ENCODE results near the gene RANBP3.
"Not testable (repeated sequence)": the region's sequence is repeated elsewhere in the genome, so short reads cannot be mapped to it uniquely, and the experiment has no call there.

Gene RANBP3

DNA sequence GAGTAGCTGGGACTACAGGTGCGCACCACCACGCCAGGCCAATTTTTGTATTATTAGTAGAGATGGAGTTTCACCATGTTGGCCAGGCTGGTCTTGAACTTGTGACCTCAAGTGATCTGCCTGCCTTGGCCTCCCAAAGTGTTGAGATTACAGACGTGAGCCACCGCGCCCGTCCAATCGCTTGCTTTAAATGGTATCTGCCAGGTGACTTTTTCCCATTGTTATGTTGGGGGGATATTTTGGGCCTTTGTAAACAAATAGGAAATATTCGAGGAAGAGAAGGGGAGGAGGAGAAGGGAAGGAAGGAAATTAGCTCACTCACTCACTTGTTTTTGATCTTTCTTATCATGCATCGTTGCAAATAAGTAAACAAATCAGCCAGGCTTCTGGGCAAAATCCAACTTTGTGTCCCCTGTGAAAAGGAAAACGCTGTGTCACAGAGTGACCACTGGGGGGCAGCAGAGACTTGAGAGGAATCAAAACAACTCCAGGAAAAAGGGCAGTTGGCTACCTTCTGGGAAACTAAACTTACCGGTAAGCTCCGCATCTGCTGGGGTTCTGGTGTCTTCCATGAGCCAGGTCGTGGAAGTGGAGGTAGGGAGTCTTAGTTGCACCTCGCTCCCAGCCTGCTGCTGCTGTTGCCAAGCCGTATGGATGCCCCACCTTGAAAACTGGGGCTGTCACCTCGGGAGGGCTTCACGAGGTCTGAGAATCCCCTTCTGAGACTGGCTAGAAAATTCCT is 9.3 kb upstream of the RANBP3 start:
- DNase-seq (ENCODE audit: low spot score) (peak; percentile 62), FAIRE-seq (no peak)

DNA sequence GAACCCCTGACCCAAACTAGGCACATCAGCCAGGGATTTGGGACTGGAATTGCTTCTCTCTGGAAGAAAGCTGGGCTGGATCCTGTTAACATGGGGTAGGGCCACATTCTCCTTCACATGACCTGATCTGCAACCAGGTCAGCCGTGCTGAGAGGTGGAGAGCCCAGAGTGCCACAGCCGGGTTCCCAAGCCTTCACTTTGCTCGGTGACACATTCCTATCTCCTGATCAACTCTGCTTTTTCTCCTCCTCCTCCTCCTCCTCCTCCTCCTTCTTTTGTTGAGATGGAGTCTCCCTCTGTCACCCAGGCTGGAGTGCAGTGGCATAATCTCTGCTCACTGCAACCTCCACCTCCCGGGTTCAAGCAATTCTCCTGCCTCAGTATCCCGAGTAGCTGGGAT is 7.9 kb upstream of the RANBP3 start:
- DNase-seq (ENCODE audit: low spot score); FAIRE-seq: not testable (repeated sequence)

DNA sequence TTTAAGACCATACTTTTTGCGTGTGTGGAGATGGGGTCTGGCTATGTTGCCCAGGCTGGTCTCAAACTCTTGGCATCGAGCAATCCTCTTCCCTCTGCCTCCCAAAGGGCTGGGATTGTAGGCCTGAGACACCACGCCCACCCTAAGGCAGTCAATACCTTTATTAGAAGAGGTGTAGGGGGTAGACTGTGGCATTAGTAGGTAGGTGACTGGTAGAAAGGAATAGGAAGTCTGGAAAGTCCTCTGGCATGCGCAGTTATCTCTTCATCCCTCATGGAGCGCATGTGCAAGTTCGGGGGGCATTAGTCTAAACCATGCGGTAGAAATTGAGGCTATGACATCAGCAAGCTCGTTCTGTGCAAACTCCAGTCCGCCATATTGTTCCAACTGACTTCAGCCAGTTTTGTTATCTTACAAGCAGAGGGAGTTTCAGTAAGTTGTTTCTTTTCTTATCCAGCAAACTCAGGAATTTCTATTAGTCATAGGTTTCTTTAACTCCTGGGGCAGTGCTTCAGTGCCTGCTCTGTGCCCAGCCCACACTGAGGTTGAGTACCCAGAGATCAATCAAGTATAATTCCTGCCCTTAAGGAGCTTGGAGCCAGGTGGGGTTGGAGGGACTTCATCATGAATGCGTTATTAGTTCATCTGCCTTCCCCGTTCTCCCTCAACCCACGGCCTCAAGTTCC is 7.3 kb upstream of the RANBP3 start:
- peak; percentile 16 for DNase-seq (ENCODE audit: low spot score)
- FAIRE-seq: no peak

DNA sequence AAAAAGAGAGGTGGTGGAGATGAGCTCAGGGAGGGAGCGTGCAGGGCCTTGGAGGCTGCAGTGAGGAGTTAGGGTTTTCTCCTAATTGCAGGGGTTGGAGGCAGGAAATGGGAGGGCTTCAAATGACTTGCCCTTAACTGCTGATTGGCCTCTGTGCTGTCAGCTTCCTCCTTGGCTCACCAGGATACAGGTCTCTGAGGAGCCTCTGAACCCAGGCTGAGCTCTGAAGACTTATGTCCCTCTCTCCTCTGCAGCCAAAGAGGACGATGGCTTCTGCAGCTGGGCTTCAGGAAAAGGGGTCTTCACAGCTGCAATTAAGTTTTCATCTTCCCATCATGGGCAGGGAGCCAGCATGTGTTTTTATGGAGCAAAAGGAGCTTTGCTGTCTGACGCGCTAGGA is 6.7 kb upstream of the RANBP3 start:
- no peak for FAIRE-seq
- no peak for DNase-seq (ENCODE audit: low spot score)

DNA sequence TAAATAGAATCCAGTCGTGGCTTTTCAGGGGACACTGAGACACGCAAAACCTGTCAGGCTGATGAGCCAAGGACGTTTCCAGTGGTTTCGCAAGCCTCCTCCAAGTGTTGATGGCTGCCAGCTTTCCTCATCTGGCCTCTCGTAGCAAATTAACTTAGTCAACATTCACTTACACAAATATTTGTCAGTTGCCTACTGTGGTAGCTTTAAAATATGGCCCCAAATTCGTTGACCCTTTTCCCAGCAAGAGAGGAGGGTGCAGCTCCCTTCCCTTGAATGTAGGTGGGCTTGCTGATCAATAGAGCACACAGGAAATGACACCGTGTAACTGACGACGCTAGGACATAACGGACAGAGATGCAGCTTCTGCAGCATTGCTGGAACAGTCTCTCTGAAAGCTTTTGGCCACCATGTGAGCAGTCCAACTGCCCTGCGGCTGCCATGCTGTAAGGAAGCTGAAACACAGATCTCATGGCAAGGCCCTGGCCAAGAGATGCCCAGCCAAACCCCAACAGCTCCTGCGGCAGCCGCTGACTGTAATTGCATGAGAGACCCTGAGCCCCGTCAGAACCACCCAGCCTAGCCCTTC is 5.5 kb upstream of the RANBP3 start:
- DNase-seq (ENCODE audit: low spot score): no peak
- no peak for FAIRE-seq

DNA sequence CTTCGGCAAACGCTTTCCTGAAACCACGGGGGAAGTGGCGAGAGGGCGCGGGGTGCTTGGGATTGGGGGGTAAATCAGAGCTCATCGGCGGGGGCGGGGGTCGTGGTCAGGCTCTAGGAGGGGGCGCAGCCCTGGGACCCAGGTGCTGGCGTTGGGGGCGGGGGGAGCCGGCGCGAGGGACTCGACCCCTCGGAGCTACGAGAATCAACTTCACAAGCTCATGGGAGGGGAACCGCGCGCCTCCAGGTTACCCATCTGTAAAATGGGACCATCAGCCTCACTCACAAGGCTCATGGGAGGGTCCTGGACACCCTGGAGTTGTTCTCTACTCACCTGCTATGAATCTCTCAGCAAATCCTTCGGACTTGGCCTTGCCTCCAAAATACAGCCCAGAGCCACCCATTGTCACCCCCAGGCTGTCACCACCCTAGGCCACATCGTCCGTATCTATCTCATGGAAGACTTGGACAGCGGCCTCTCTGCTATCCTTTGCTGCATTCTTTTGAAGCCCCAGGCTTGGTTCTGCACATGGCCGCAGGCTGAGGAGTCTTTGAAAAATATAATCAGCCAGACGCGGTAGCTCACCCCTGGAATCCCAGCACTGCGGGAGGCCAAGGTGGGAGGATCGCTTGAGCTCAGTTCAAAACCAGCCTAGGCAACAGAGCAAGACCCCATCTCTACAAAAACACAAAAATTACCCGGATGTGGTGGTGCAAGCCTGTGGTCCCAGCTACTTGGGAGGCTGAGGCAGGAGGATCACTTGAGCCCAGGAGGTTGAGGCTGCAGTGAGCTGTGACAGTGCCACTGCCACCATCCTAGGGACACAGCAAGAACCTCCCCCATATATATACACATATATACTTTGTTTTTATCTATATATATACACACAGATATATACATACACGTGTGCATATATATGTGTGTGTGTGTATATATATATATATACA is 939 bp upstream of the RANBP3 start:
- DNase-seq (ENCODE audit: low spot score) (no peak), FAIRE-seq (no peak)

DNA sequence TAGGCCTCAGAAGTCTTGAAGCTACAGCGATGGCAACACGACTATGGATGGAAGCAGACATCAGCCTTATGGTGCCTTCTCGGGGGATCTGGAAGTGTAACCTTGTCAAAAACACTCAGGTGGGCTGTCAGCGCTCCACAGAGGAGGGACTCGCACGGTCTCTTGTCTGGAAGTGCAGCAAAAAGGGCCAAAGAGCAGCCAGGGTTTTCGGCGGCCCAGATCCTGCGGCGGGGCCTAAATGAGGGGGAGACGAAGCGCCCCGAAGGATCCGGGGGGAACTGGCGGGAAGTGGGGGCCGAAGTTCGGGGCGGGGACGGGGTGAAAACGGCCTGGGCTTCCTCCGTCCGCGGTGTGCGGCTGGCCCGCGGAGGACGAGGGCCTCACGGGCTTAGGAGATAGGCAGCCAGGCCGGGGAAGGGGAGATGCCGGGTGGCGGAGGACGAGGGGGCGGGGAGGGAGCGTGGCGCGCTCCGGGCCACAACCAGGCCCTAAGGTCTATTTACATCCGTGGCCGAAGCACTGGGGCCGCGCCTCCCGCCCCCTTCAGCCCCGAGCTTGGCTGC is 637 bp downstream of the RANBP3 start:
- DNase-seq (ENCODE audit: low spot score) (no peak), FAIRE-seq (no peak)

DNA sequence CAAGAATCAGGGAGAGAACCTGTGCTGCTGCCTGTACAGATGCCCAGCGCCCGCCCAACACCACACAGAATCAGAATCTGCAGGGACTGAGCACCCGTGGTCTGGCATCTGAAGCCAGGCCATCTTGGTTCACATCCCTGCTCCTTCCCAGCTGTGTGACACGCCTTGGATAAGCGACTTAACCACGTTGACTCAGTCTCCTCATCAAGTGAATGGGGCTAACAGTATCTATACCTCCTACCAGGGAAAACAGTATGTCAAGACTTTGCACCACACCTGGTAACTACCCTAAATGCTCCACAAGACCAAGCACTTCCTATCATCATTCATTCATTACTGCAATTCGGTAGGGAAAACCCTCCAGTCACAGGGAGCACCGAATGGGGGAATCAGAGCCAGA is 1.2 kb downstream of the RANBP3 start:
- DNase-seq (ENCODE audit: low spot score) (no peak), FAIRE-seq (no peak)

DNA sequence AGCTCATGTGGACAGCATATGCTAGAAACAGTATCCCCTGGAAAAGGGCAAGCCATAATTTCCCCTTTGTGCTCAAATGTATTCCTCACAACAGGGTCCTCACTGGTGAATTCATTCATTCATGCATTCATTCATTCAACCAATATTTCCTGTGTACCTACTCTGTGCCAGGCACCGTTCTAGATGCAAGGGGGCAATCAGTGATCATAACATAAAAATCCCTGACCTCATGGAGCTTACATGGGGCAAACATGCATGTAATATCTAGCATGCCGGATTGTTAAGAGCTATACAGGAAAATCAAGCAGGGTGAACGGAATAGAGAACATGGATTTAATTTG is 2.6 kb downstream of the RANBP3 start:
- FAIRE-seq: no peak

DNA sequence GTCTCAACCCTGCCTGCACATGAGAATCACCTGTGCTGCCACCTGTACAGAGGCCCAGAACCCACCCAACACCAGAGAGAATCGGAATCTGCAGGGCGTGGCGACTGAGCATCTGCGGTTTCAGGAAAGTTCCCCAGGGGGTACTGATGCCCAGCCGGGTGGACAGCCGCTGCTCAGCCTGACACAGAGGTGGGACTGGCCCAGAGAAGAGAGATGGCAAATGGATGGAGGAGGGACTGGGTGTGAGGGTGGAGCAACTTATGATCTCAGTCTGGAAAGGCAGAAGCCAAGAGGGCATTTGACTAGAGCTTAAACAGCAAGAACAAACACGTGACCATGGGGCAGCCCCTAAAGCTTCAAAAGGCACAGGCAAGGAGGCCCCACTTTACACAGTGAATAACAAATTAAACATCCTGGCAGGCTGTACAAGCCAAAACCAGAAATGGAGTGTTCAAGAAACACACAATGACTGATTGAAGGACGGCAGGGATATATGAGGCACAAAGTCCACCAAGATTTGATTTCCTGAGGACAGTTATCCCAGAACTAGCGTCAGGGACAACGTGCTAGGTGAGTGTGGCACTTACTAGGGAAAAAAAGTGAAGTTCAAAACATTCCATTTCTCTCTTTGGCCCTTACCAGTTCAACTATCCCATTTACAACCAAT is 3.1 kb downstream of the RANBP3 start:
- no peak for DNase-seq (ENCODE audit: low spot score)
- no peak for FAIRE-seq

More for the DNA sequence above, 2.6 kb downstream of the RANBP3 start:
- DNase-seq (ENCODE audit: low spot score): no peak

DNA sequence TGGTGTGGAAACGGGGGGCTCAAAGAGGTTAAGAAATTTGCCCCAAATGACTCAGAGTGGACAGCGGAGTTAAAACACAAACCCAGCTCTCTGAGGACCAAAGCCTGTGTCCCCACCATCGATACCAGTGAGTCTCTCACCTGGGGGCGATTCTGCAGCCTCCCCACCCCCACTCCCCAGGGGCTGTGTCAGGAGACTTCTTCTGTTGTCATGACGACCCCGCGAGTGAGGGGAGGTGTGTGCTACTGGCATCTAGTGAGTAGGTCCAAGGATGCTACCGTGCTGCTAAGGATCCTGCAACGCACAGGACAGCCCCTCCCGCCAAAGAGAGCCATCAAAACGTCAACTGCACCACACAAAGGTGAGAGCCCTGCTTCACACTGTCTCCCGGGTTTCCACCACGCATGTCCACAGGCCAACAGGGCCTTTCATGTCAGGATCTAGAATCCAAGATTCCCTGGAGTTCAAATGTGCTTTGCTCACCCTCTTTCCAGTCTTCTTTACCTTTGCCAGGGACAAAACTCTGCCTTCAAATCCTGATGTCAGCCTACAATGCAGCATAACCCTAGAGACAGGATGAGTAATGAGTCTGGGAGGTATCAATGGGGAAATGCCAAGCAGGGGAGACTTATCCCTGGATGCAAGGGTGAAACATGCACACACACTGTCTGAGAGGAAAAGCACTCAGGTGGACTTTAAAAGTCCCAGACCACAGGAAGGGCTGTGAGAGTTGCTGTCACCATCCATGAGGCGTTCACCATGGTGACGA is 3.9 kb downstream of the RANBP3 start:
- no peak for DNase-seq (ENCODE audit: low spot score)
- no peak for FAIRE-seq

DNA sequence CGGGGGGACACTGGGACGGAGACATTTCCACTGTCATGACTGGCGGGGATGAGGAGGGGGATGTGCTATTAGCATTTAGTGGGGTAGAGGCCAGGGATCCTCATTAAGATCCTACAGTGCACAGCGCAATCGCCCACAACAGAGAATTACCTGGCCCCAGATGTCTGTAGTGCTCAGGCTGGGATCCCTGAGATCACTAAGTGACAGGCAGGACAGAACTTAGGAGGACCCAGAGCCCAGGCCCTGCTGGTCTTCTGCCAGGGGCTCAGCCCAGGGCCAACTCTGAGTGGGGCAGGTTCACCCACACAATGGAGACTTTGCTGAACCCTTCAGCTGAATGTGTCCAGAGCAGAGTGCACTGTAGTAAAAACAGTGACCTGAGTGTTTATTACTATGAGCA is 4.6 kb downstream of the RANBP3 start:
- DNase-seq (ENCODE audit: low spot score) (no peak), FAIRE-seq (no peak)

DNA sequence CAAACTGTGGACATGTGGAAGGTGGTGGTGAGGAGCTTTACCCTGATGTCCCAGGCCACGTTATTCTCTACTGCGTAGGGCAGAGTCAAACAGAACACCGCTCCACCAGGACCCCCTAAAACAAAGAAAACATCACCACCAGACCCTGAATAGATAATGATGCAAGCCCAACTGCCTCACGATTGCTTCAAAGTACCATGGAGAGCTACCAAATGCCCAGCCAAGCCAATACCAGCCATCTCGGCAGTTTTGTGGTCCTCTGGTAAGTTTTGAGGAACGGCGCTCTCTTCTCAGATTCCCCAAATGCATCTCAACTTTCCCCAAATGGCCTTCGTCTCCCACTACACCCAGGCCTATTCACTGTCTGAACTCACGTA is 5.6 kb downstream of the RANBP3 start:
- FAIRE-seq (no peak), DNase-seq (ENCODE audit: low spot score) (no peak)

DNA sequence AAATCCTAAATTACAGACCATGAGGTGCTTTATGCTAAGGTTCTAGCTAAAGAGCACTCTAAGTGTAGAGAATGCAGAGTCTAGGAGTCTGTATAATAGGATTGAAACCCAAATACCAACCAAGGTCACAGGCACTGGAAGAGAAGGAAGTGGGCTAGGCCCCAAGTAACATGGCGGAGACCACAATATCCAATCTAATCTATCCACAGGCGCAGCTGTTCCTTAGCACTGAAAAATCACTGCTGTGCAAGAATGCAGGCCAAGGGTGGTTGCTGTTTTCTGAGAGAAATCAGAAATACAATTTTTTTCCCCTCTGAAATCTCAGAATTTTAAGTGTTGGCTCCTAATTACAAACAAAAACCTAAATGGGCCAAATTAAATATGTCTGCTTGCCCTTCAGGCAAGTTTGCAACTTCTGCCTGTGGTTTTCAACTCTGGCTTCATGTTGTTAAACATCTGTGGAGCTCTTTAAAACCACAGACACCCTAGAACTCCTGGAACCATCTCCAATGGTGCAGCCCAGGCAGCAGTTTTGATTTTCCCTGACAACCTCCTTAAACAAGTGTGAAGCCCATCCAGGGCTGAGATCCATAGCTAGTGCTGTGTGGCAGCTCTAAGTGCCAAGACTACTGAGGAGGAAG is 6.1 kb downstream of the RANBP3 start:
- FAIRE-seq (no peak), DNase-seq (ENCODE audit: low spot score) (no peak)

DNA sequence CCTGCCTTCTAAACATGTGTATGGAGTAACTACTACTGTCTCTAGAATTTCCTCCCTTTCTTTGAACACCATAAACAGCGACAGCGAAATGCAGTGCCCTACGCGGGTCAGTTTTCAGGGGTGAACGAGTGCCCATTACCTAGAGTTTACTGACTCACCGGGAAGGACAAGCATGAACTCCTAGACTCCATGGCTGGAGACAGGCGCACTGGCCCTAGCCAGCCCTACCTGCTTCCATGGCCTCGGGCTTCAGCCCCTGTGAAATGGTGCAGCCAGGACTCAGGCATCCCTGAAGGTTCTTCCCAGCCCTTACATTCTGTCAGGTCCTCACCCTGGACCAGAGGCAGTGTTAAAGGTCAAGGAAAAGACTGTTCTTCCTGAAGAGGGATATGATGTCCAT is 8.5 kb downstream of the RANBP3 start:
- no peak for FAIRE-seq
- DNase-seq (ENCODE audit: low spot score): no peak

DNA sequence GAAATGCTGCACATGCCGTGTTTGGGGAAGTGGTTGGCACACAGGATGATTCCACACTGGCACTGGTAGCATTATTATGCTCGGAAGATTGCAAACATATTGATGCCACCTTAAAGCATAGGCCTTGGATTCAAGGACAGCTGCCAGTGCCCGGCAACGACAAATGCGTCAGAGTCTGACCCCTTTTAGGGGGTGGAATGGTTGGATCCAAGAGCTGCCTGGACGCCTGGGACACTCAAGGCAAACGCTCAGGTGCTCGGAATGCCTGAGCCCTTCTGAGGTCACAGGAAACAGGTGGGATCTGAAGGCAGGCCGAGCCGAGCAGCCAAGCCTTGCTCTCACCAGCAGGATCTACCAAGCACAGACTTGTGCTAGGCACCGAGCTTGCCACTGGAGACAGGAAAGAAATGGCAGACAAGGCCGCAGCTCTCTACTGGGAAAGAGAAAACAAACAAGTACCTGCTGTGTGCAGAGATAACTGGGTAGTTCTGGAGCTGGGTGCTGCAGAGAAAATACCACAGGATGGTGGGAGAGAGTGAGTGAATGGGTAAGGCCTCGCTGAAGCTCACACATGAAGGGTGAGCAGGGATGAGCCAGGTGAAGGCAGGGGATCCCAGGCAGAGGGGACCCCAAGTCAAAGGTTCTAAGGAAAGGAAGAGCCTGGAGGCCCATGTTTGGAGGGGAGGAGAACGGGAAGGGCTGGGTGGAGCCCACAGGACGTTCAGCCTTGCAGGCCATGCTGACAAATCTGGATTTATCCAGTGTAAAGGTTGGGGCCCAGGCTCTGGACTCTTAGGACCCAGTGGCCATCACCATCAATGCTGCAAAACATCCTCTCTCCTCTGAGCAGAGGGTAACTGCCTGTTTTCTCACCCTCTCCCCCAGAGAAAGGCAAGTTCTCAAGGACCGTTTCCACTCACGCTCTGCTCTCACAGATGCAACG is 9.2 kb downstream of the RANBP3 start:
- FAIRE-seq (no peak), DNase-seq (ENCODE audit: low spot score) (no peak)

DNA sequence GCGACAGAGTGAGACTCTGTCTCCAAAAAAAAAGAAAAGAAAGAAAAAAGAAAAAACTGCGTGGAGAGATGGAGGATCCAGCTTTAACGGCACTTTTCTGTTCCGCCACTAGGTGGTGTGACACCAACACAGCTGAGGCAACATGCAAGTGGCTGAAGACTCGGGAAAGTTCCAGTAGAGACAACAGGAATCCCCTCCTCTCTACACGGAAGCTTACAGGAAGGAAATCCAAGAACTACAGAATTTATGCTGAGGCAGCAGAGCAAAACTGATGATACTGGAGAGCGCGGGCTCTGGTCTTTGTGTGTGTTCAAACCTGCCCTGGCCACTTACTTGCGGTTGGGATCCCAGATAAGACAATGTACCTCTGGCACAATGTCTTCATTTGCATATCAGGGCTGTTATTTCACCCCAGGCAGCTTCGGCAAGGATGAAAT is 9.9 kb downstream of the RANBP3 start:
- no peak for FAIRE-seq

DNA sequence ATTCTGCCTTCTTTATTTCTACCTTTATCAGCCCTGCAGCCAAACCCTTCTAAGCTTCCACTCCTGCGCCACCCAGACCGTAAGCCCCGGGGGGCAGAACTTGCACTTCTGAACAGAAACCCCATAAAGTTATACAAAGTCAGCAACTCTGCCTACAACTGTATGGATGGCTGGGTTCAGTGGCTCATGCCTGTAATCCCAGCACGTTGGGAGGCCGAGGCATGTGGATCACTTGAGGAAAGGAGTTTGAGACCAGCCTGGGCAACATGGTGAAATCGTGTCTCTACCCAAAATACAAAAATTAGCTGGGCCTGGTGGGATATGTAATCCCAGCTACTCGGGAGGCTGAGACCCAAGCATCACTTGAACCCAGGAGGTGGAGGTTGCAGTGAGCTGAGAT is 10.4 kb downstream of the RANBP3 start:
- FAIRE-seq (no peak), DNase-seq (ENCODE audit: low spot score) (no peak)

More for the DNA sequence above, 9.9 kb downstream of the RANBP3 start:
- peak; percentile 63 for DNase-seq (ENCODE audit: low spot score)

Data from urothelium cell line (cell line).